Mucosa of stomach (tissue), 1 donor: ENCODE data around the gene GPAT3.

ENCODE experiments used
- H3K27me3 ChIP-seq: one replicate; pipeline ENCODE4 v1.7.0; 2013; ENCODE audit warnings: mild to moderate bottlenecking, low read length; ENCODE audit not compliant: control insufficient read depth, insufficient read depth
- H3K36me3 ChIP-seq: one replicate; pipeline ENCODE4 v1.7.0; 2013; ENCODE audit warnings: low read length; ENCODE audit not compliant: control insufficient read depth, insufficient read depth
- H3K4me1 ChIP-seq: one replicate; pipeline ENCODE4 v1.7.0; 2013; ENCODE audit warnings: mild to moderate bottlenecking, low read length; ENCODE audit not compliant: control insufficient read depth, insufficient read depth
- H3K4me3 ChIP-seq: one replicate; pipeline ENCODE4 v1.7.0; 2013; ENCODE audit warnings: low read length
- H3K9ac ChIP-seq: one replicate; pipeline ENCODE4 v1.7.0; 2013; ENCODE audit warnings: mild to moderate bottlenecking, low read length, moderate library complexity
- H3K9me3 ChIP-seq: one replicate; pipeline ENCODE4 v1.7.0; 2013; ENCODE audit warnings: mild to moderate bottlenecking, low read length, moderate library complexity; ENCODE audit not compliant: control insufficient read depth
- donor health status: Pancreatic carcinoma.

Gene GPAT3

DNA sequence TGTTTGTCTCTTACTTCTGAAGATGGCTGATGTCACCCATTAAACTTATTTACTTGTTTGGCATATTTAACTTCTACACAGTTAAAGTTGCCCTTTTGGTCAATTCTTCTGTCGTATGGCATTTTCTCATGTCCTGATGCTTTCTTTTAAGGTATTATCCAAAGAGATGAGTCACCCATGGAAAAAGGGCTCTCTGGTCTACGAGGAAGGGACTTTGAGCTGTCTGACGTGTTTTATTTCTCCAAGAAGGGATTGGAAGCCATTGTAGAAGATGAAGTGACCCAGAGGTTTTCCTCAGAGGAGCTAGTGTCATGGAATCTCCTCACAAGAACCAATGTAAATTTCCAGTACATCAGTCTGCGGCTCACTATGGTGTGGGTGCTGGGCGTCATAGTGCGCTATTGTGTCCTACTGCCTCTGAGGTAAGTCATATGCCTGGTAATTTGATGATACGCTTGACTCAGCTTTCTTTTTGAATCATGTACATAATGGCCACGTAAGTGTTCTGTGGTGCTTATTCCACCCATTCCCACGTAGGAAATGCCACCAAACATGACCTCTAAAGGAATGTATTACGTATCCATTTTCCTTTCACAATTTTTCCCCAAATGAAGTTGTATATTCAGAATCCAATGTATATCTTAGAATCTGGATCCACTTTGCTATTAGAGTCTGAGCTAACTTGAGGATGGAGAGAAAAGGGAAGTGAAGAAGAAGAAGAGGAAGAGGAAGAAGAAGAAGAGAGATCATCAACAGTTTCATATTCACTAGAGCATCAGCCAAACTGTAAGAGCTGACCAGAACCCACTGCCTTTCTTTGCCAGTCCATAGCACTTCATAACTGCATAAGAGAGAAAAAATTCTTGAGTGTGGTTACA, 45.7 kb downstream of the GPAT3 start:
- Histone ChIP-seq H3K27me3 (no peaks in the 10 kb centered on the region), H3K4me3 (no peak overlapping the region), H3K36me3 (no peaks in the 10 kb centered on the region), H3K9me3 (no peaks in the 10 kb centered on the region), H3K4me1 (no peaks in the 10 kb centered on the region), H3K9ac (no peak overlapping the region)

DNA sequence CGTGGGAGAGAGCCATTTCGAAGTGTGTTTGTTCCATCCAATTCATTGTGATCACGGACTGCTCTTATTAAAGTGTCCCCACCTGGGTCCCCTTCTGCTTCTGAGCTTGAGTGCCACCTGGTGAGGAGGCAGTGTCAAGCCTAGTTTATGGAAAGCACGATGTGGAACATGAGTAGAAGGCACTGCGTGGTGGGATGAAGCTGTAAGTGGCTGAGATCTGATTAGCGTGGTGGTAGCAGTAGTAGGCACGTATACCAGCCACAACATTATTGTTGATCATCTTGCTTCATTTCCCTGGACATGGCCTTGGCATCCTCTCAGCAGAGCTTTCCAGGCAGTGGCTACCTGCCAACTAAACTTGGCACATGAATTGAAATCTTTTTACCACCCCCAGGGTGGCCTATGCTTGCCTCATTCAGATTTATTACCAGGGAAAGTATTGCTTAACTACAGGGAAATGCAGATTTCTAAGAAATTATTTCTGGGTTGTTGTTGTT, 46.4 kb downstream of the GPAT3 start:
- Histone ChIP-seq H3K9ac (no peak overlapping the region), H3K4me1 (no peaks in the 10 kb centered on the region), H3K4me3 (no peak overlapping the region), H3K36me3 (no peaks in the 10 kb centered on the region), H3K9me3 (no peaks in the 10 kb centered on the region), H3K27me3 (no peaks in the 10 kb centered on the region)

DNA sequence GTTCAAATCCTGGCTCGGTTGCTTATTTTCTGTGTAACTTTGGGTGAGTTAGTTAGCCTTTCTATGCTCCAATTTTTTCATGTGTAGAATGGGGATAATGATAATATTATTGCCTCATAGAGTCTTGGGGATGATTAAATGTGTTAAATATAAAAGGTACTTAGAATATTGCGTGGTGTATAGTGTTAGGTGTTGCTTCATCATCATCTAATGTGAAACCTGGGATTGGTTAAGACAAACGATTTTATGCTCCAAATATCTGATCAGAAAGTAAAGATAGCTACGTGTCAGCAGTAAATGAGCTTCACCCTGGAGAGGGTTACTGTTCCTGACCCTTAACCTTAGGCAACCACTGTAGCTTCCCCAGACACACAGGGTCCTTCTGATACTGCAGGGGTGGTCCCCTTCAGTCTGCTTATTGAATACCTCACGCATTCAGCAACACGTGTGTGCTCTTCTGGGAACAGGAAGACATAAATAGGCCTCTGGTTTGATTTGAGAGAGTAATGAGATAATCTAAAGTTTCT, 50.1 kb downstream of the GPAT3 start:
- no peaks in the 10 kb centered on the region for H3K4me1 ChIP-seq
- H3K27me3 ChIP-seq = no peaks in the 10 kb centered on the region
- no peaks in the 10 kb centered on the region for H3K9me3 ChIP-seq
- no peak overlapping the region for H3K4me3 ChIP-seq
- no peaks in the 10 kb centered on the region for H3K36me3 ChIP-seq
- H3K9ac ChIP-seq = no peak overlapping the region

DNA sequence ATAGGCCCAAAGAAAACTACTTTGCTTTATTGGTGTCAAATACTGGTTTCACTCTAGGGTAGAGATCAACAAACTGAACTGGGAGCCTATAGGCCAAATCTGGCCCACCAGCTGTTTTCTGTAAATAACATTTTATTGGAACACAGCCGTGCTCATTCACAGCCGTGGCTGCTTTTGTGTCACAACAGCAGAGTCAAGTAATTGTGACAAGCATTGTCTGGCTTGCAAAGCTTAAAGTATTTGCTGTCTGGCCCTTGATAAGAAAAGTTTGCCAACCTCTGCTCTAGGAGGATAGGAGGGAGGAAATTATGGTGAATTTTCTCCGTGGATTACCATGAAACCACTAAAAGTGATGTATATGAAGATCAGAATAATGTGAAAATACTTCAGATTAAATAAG, 53.4 kb downstream of the GPAT3 start:
- no peaks in the 10 kb centered on the region for H3K27me3 ChIP-seq
- no peak overlapping the region for H3K4me3 ChIP-seq
- no peaks in the 10 kb centered on the region for H3K36me3 ChIP-seq
- H3K9ac ChIP-seq = no peak overlapping the region
- no peaks in the 10 kb centered on the region for H3K9me3 ChIP-seq
- H3K4me1 ChIP-seq = no peaks in the 10 kb centered on the region

DNA sequence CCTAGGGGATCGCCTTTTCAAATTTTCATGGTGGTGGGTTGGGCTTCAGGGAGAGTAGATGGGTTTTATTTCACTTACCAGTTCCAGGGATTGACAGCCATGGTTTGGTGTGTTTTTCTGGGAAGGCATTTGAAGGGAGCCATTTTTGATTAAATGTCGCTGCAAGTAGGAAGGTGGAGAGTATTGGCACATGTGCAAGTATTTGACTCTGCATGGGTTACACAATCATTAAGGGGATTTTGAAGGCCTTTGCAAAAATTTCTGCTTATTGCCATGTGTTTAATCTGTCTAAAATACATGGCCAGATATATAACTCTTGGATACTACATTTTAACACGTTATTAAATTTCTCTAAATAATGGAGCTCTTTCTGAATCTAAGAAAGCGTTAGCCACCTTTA, 55.1 kb downstream of the GPAT3 start:
- Histone ChIP-seq H3K9ac (no peak overlapping the region), H3K4me3 (no peak overlapping the region), H3K4me1 (no peaks in the 10 kb centered on the region), H3K36me3 (no peaks in the 10 kb centered on the region), H3K9me3 (no peaks in the 10 kb centered on the region), H3K27me3 (no peaks in the 10 kb centered on the region)

DNA sequence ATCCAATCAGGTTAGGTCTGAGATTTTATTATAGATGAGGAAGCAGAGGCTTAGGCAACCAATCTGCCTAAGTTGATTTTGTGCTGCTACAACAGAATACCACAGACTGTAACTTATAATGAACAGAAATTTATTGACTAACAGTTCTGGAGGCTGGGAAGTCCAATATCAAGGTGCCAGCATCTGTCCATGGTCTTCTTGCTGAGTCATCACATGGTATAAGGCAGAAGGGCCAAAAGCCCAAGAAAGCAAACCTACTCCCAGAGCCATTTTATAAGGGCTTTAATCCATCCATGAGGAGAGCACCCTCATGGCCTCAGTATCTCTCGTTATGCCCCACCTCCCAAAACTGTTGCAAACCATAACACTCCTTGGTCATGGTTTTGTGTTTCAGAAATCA, 55.8 kb downstream of the GPAT3 start:
- Histone ChIP-seq H3K9me3 (no peaks in the 10 kb centered on the region), H3K36me3 (no peaks in the 10 kb centered on the region), H3K4me3 (no peak overlapping the region), H3K27me3 (no peaks in the 10 kb centered on the region), H3K4me1 (no peaks in the 10 kb centered on the region), H3K9ac (no peak overlapping the region)

DNA sequence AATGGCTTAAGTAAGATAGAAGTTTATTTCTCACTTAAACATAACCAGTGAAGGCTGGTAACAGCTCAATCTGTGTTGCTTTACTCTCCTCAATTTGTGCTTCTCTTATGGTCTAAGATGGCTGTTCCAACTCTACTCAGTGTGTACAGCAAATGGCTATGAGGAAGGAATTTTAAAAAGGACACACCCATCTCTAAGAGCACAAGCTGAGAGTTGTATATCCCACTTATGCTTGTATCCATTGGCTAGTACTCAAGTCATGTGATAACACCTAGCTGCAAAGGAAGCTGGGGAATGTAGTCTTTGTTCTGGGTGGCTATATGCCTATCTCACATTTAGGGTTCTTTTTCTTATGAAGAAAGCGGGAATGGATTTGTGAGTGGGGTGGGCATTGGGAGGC, 63.3 kb downstream of the GPAT3 start:
- Histone ChIP-seq H3K9me3 (no peaks in the 10 kb centered on the region), H3K4me3 (no peak overlapping the region), H3K36me3 (no peaks in the 10 kb centered on the region)

DNA sequence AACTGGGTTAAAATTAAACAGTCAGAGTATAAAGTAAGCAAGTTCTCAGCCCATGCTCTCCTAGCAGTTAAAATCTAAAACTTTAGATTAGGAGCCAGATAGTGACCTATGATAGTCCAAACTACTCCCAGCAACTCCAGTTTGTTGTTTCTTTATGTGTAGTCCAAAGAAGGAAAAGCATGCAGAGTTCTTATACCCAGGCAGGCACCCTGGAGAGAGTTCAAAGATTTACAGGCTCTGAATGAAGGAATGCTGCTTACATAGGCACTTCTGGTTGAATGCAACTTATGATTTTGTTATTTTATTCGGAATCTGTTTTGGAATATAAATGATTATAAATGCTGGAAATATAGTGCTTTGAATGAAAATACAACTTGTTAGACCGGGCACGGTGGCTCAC, 67.2 kb downstream of the GPAT3 start:
- Histone ChIP-seq H3K4me3 (no peak overlapping the region), H3K36me3 (no peaks in the 10 kb centered on the region), H3K4me1 (peaks cover 13% of the 10 kb centered on the region), H3K9me3 (no peaks in the 10 kb centered on the region), H3K27me3 (no peaks in the 10 kb centered on the region), H3K9ac (no peak overlapping the region)

More for the DNA sequence above, 63.3 kb downstream of the GPAT3 start:
- no peaks in the 10 kb centered on the region for H3K4me1 ChIP-seq
- no peaks in the 10 kb centered on the region for H3K27me3 ChIP-seq
- no peak overlapping the region for H3K9ac ChIP-seq

DNA sequence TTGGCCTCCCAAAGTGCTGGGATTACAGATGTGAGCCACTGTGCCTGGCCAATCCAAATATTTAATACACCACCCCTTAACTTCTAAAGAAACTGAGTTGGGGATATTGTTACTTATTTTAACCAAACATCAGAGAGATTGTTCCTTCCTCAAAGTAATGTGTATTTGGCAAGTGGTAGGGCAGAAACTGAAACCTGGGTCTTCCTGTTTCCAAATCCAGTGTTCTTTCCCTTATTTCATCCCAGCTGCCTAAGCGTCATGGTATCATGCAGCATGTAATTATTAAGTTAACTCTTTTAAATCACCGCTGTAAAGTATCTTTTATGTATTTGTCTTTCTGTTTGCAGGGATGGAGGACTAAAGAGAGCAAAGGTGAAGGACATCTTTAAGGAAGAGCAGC, 68.4 kb downstream of the GPAT3 start:
- Histone ChIP-seq H3K4me1 (peaks cover 13% of the 10 kb centered on the region), H3K9ac (no peak overlapping the region), H3K9me3 (no peaks in the 10 kb centered on the region), H3K27me3 (no peaks in the 10 kb centered on the region), H3K36me3 (no peaks in the 10 kb centered on the region), H3K4me3 (no peak overlapping the region)

DNA sequence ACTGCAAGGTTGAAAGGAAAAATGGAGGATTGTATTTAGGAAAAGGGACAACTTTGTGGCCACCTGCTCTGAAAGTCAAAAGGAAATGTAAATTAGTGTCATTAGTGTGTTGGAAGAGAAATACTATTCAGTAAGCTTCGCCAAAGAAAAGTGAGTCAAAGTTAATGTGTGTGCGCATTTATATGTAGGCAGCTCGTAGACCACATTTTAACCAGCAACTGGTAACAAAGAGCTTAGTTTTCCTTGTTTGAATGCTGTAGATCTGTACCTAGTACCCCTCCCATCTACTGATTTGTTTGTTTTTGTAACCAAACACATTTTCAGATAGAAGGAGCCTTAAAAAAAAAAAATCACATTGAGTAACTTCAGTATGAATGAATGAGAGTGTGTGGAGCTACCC, 69.3 kb downstream of the GPAT3 start:
- Histone ChIP-seq H3K27me3 (no peaks in the 10 kb centered on the region), H3K36me3 (no peaks in the 10 kb centered on the region), H3K9ac (no peak overlapping the region), H3K4me3 (no peak overlapping the region), H3K9me3 (no peaks in the 10 kb centered on the region), H3K4me1 (peaks cover 13% of the 10 kb centered on the region)

DNA sequence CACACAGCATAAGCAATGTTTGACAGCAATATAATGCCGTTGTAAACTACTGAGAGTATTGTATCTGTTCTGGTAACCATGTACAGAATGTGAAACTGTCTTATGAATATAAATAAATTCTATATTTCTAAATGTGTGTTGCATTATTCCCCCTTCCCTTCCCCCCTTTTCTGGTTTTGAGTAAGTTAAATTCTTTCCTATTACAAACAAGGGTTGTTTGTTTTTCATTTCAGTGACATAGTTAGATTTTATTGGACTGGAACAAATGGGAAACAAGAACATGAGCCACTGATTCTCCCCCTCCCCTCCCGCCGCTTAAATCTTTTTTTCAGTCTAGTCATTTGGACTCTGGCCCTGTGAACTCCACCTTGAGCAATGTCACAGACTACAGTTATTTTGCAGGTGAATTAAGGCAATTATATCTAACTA, 69.8 kb downstream of the GPAT3 start:
- peaks cover 13% of the 10 kb centered on the region for H3K4me1 ChIP-seq
- no peaks in the 10 kb centered on the region for H3K9me3 ChIP-seq
- no peak overlapping the region for H3K4me3 ChIP-seq
- no peaks in the 10 kb centered on the region for H3K36me3 ChIP-seq
- no peak overlapping the region for H3K9ac ChIP-seq
- H3K27me3 ChIP-seq = no peaks in the 10 kb centered on the region

DNA sequence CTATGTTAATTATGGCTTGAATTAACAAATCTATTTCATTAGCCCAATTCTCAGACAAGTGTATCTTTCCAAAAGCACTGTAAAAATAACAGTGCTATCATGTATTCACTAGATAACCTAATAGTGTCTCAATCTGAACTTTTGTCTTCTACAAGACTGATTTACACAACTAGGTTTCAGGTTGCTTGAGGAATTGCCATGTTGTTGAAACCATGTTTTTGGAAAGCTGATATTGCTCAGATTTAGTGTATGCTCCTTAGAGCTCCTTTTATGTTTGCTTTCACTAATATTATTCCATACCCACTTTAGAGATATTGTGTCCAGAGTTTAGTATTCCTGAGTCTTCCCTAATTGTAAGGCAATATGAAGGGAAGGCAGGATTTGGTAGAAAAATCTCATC, 70.6 kb downstream of the GPAT3 start:
- Histone ChIP-seq H3K9me3 (no peaks in the 10 kb centered on the region), H3K4me1 (peaks cover 13% of the 10 kb centered on the region), H3K4me3 (no peak overlapping the region)

More for the DNA sequence above, 70.6 kb downstream of the GPAT3 start:
- H3K36me3 ChIP-seq = no peaks in the 10 kb centered on the region
- H3K9ac ChIP-seq = no peak overlapping the region
- H3K27me3 ChIP-seq = no peaks in the 10 kb centered on the region
